Neural cell (in vitro differentiated cells): ENCODE measurements around the gene OR4D1. TPM values are rescaled to one million over a fixed set of nuclear protein-coding genes. Genes with fewer than 3 reads are reported as not detected.

Experiments used
- H2AFZ ChIP-seq: fragments of 200-600, 300-800 bp; sonication (generic), shearing (Covaris generic); 2 replicates; pipeline ENCODE4 v1.6.0; 2014; ENCODE audit warnings: low read depth, mild to moderate bottlenecking, antibody characterized with exemption, low read length, moderate library complexity
- H3F3A ChIP-seq: fragments of 200-600 bp; shearing (Covaris generic); 2 replicates; pipeline ENCODE4 v1.6.1; 2016; ENCODE audit warnings: mild to moderate bottlenecking, moderate library complexity, mixed read lengths, antibody characterized with exemption, low read length; ENCODE audit not compliant: insufficient read depth, poor library complexity, severe bottlenecking
- H3K27ac ChIP-seq: fragments of 200-600, 300-800 bp; sonication (generic), shearing (Covaris generic); 2 replicates; pipeline ENCODE4 v1.5.1; 2014; ENCODE audit warnings: mild to moderate bottlenecking, low read length, moderate library complexity
- H3K27me3 ChIP-seq: fragments of 300-800, 200-600 bp; sonication (generic), shearing (Covaris generic); 2 replicates; pipeline ENCODE4 v1.6.0; 2014; ENCODE audit warnings: mild to moderate bottlenecking, low read depth, low read length, moderate library complexity; ENCODE audit not compliant: insufficient read depth
- H3K36me3 ChIP-seq: fragments of 300-800, 200-600 bp; sonication (generic), shearing (Covaris generic); 2 replicates; pipeline ENCODE4 v1.5.1; 2014; ENCODE audit warnings: mild to moderate bottlenecking, antibody characterized with exemption, low read length, moderate library complexity; ENCODE audit not compliant: insufficient read depth
- H3K4me2 ChIP-seq: fragments of 300-800, 200-600 bp; sonication (generic), shearing (Covaris generic); 2 replicates; pipeline ENCODE4 v1.6.0; 2014; ENCODE audit warnings: mild to moderate bottlenecking, low read length
- H3K4me3 ChIP-seq: fragments of 300-800, 200-600 bp; sonication (generic), shearing (Covaris generic); 2 replicates; pipeline ENCODE4 v1.5.1; 2014; ENCODE audit warnings: mild to moderate bottlenecking, low read length, moderate library complexity
- H3K79me2 ChIP-seq: fragments of 200-600 bp; shearing (Covaris generic); replicated peaks from 2 replicates; pipeline ENCODE4 v1.6.0; 2014; ENCODE audit warnings: mild to moderate bottlenecking, low read length, moderate library complexity; ENCODE audit not compliant: insufficient read depth
- H3K9ac ChIP-seq: fragments of 300-800, 200-600 bp; sonication (generic), shearing (Covaris generic); 2 replicates; pipeline ENCODE4 v1.6.1; 2016; ENCODE audit warnings: mild to moderate bottlenecking, low read length, mixed read lengths
- H3K9me2 ChIP-seq: fragments of 200-600 bp; shearing (Covaris generic); 2 replicates; pipeline ENCODE4 v1.6.1; 2016; ENCODE audit warnings: mild to moderate bottlenecking, low read length, mixed read lengths; ENCODE audit not compliant: insufficient read depth
- H3K9me3 ChIP-seq: fragments of 200-600, 300-800 bp; sonication (generic), shearing (Covaris generic); 2 replicates; pipeline ENCODE4 v1.6.1; 2016; ENCODE audit warnings: mild to moderate bottlenecking, mixed run types, low read length, moderate library complexity, mixed read lengths
- H4K20me1 ChIP-seq: fragments of 200-600 bp; shearing (Covaris generic); 2 replicates; pipeline ENCODE4 v1.6.1; 2016; ENCODE audit warnings: mild to moderate bottlenecking, mixed run types; ENCODE audit not compliant: insufficient read depth
- CTCF ChIP-seq: fragments of 450-650 bp; IDR thresholded peaks from 2 replicates; pipeline ENCODE4 v1.5.1; 2014; ENCODE audit warnings: antibody characterized with exemption, mild to moderate bottlenecking, moderate library complexity; ENCODE audit not compliant: poor library complexity, severe bottlenecking
- EP300 ChIP-seq: fragments of 450-650 bp; conservative IDR thresholded peaks from 2 replicates; pipeline ENCODE4 v1.6.1; 2014; ENCODE audit warnings: antibody characterized with exemption, mild to moderate bottlenecking, moderate library complexity; ENCODE audit not compliant: poor library complexity, severe bottlenecking
- EZH2 ChIP-seq: fragments of 200-600, 300-800 bp; shearing (Covaris generic), sonication (generic); IDR thresholded peaks from 2 replicates; pipeline ENCODE4 v1.6.1; 2014; ENCODE audit warnings: antibody characterized with exemption, low read length, borderline replicate concordance, mild to moderate bottlenecking; ENCODE audit not compliant: insufficient read depth, poor library complexity, severe bottlenecking
- MXI1 ChIP-seq: fragments of 450-650 bp; conservative IDR thresholded peaks from 2 replicates; pipeline ENCODE4 v1.6.1; 2014; ENCODE audit warnings: antibody characterized with exemption, mild to moderate bottlenecking; ENCODE audit not compliant: poor library complexity, severe bottlenecking
- POLR2AphosphoS5 ChIP-seq: IDR thresholded peaks from 2 replicates; pipeline ENCODE4 v1.6.1; 2012
- RAD21 ChIP-seq: fragments of 450-650 bp; conservative IDR thresholded peaks from 2 replicates; pipeline ENCODE4 v1.6.1; 2014; ENCODE audit warnings: antibody characterized with exemption, mild to moderate bottlenecking, moderate library complexity
- REST ChIP-seq: IDR thresholded peaks from 2 replicates; pipeline ENCODE4 v1.6.1; 2012; ENCODE audit warnings: borderline replicate concordance
- SMC3 ChIP-seq: fragments of 450-650 bp; conservative IDR thresholded peaks from 2 replicates; pipeline ENCODE4 v1.6.1; 2014; ENCODE audit warnings: antibody characterized with exemption, mild to moderate bottlenecking, moderate library complexity; ENCODE audit not compliant: poor library complexity
- TAF1 ChIP-seq: IDR thresholded peaks from 2 replicates; pipeline ENCODE4 v1.6.1; 2012; ENCODE audit warnings: low read depth
- polyA plus RNA-seq: library from polyadenylated mRNA; depleted of rRNA; stranded (reverse); fragments of >200 nt; gene quantifications from 2 replicates; pipeline ENCODE4 v1.2.3, GENCODE V29; 2014

OR4D1 gene
- polyA plus RNA-seq, 1 donor from 2014 or later, result not detected

GRCh38 chr17:58165981-58166380, 17.8 kb downstream of the OR4D1 start:
- Histone ChIP-seq H3K4me3 (no peak overlapping the region), H3K27me3 (peaks cover 22% of the 10 kb centered on the region), H4K20me1 (no peaks in the 10 kb centered on the region), H3K9ac (no peak overlapping the region), H3K4me2 (no peak overlapping the region), H3F3A (no peaks in the 10 kb centered on the region), H2AFZ (no peak overlapping the region), H3K9me2 (no peaks in the 10 kb centered on the region), H3K27ac (no peak overlapping the region), H3K9me3 (no peaks in the 10 kb centered on the region), H3K36me3 (no peaks in the 10 kb centered on the region), H3K79me2 (no peaks in the 10 kb centered on the region)
- TF ChIP-seq REST (no peak), EZH2 (no peak), EP300 (no peak), POLR2AphosphoS5 (no peak), MXI1 (no peak), TAF1 (no peak)

GRCh38 chr17:58166682-58167081, 18.5 kb downstream of the OR4D1 start, which contains the start of gene OR4D2:
Gene OR4D2 (plus strand): TSS chr17:58166982. CDS start chr17:58169656, 2,674 bp downstream.
- H3K36me3 ChIP-seq, result no peaks in the 10 kb centered on the region
- no peak within 1 kb of the TSS for H3K9ac ChIP-seq
- H3K9me2 ChIP-seq, result no peaks in the 10 kb centered on the region
- no peak within 1 kb of the TSS for H3K4me2 ChIP-seq
- H3K9me3 ChIP-seq, result no peaks in the 10 kb centered on the region
- H2AFZ ChIP-seq, result no peak within 1 kb of the TSS
- H3K79me2 ChIP-seq, result no peaks in the 10 kb centered on the region
- peaks cover 22% of the 10 kb centered on the region for H3K27me3 ChIP-seq
- no peaks in the 10 kb centered on the region for H4K20me1 ChIP-seq
- no peaks in the 10 kb centered on the region for H3F3A ChIP-seq
- H3K4me3 ChIP-seq, result no peak within 1 kb of the TSS
- H3K27ac ChIP-seq, result no peak within 1 kb of the TSS
- no peak for TF ChIP-seq EP300
- TF ChIP-seq SMC3, result no peak
- TF ChIP-seq RAD21, result no peak
- TF ChIP-seq MXI1, result no peak
- TF ChIP-seq CTCF, result no peak
- TF ChIP-seq EZH2, result no peak
- no peak for TF ChIP-seq REST
- TF ChIP-seq TAF1, result no peak
- no peak for TF ChIP-seq POLR2AphosphoS5
